ENCODE measurements around the gene GPR153.
"Not testable (repeated sequence)": the region's sequence is repeated elsewhere in the genome, so short reads cannot be mapped to it uniquely, and the experiment has no call there.

The GPR153 gene

DNA sequence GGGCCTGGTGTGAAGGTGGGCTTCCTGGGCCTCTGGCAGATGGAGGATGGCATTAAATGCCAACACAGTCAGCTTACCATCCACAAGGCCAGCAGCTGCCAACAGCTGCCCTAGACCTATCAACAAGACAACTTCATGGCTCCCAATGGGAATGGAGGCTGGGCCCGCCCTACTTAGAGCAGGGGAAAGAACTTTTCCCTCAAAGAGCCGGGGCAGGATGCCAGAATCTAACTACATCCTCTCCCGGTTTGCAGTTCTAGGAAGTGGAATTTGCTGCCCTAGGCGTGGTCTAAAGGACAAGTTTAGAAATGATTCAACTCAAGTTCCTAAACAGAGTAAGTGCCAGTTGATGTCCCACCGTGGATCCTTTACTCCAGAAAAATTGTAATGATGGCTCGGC is 38.3 kb downstream of the GPR153 start:
- no peak for DNase-seq

DNA sequence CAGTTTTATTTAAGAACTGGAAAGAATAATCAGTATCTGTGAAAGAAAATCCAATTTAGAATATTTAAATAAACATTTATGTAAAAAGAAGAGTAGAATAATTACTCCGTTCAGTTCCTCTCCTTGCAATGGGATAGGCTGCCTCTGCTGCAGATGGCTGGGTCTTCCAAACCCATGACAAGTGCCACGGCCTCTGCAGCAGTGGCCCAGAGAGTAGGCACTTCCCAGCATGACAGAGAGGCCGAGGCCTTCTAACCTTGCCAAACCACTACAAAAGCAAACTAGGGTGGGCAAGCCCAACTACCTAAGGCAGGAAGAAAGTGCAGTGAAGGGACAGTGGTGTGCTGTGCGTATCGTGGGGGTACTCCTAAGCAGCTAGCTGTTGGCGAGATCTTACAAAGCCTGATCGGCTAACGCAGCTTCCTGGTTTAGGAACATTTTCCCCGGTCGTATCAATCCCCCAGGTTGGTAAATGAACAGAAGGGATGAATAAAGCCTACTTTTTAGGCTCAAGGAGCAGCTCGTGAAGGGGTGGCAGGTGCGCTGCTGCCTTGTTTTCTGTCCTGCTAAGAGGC is 39.6 kb downstream of the GPR153 start:
- no peak for DNase-seq

DNA sequence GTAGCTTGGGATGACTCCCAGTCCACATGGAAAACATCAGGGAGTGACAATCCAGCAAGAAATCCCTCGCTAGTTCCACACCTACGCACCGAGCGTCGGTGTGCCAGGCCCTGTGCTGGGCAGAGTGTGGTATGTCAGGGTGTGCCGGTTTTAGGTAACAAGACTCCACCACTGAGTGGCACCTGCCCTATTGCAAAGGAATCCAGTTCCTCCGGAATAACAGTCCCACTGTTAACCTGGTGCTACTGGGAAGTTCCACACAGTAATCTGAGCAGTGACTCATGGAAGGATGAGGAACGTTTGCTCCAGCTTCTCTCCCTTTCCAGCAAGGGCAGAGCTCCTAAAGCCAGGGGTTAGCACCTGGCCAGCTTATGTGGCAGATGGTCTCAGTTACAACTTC is 40.7 kb downstream of the GPR153 start:
- DNase-seq, result no peak

DNA sequence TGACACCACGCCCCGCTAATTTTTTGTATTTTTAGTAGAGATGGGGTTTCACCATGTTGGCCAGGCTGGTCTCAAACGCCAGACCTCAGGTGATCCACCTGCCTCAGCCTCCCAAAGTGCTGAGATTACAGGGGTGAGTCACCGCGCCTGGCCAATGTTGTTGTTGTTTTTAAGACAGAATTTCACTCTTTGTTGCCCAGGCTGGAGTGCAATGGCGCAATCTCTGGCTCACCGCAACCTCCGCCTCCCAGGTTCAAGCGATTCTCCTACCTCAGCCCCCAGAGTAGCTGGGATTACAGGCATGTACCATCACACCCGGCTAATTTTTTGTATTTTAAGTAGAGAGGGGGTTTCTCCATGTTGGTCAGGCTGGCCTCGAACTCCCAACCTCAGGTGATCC is 41.3 kb downstream of the GPR153 start:
- DNase-seq, result not testable (repeated sequence)

DNA sequence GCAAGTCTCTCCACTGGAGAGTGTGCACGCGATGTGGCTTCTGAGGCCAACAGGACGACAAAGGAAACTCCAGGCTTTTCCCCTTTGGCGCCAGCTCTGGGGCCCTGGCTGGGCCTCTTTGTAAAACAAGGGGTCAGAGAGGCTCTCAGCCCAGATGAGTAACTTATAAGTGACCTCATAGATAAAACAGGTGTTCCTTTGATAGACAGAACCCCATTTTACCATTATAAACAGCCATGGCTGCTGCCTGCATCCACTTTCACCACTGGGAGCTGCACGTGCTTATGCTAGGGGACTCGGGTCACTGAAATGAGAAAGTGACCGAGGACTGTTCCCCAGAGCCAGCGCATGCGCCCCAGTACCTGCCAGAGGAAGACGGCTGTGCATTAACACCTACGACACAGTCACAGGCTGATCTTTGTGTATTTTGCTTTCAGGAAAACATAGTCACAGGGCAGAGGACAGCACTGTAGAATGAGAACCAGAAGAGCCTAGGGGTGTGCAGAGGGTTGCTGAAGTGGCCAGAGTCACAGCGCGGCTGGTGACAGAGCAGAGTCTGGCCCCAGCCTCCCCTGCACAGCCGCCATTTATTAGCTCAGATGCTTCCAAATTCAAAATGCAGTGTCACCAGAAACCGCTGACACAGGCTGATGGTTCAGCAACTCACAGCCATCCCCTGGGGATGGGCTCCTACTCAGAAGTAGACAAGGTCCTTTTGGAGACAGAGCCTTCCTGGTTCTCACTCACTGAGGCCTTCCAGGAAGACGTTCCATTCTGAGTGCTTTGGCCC is 42.3 kb downstream of the GPR153 start:
- no peak for DNase-seq

DNA sequence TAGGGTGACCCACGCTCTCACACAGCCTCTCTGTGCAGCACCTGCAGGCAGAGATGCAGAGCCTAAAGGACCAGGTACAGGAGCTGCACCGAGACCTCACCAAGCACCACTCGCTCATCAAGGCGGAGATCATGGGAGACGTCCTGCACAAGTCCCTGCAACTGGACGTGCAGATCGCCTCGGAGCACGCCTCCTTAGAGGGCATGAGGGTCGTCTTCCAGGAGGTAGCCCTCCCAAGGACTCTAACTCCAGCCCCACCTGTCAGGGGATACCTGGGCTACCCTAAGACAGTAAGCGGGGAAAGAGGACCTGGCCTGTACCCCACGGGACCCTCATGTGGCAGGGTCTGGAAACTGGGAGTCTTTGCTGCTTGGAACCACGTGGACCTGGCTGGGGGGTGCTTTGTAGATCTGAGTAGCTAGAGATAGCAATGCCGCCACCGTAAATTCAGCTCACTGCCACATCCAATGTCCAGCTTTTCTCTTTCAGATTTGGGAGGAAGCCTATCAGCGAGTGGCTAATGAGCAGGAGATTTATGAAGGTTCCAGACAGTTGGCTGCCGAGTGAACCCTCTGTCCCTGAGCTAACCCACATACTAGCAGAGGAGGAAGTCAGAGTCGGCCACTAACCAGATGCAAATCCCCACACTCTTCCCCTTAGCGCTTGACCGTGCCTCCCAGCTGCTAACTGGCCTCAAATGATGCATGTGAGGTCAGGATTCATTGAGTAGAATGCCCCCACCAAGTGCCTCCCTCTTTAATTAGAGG is 48.5 kb downstream of the GPR153 start:
- peak; percentile 49 to 61 (median 57) for DNase-seq

DNA sequence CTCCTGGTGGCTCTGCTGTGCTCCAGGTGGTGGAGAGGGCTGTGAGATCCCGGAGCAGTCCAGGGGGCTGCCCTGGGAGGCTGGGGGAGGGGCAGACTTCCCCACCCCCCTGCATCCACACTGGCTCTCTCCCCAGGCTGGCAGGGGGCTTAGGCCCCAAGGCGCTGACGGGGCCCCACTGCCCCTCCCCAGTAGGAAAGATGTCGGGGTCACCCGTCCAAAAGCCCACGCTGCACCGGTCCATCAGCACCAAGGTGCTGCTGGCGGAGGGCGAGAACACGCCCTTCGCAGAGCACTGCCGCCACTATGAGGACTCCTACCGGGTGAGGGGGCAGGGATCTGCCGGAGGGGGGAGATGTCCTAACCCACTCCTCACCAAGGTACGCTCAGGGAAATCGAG is 49.2 kb downstream of the GPR153 start:
- DNase-seq, result no peak

DNA sequence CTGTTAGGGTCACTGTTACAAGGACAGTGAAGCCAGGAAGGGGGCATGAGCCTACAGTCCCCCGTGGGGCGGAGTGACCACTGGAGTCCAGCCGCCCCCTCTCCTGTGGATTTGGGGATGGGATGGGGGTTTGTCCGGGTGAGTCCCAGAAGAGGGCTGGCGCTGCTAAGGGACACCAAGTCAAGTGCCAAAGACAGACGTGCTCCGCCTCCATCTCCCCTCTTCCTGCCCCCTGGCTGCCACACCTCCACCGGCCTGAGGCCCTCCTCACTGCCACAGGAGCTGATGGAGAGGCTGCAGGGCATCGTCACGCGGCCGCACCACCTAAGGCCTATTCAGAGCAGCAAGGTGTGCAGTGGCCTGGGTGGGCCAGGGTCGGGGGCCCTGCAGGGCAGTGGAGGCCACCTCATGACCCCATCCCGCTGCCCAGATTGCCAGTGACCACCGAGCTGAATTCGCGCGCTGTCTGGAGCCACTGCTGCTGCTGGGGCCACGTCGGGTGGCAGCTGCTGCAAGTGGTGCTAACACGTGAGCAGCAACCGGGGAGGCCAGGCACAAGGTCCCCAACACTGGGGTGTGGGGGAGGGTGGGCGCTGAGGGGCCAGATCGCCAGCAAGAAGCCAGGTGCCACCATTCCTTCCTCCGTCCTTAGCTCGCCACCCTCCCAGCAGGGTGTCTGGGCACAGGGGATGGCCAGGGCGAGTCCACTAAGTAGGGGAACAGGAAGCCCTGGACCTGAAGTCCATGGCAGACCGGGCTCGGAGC is 50.1 kb downstream of the GPR153 start:
- no peak for DNase-seq

DNA sequence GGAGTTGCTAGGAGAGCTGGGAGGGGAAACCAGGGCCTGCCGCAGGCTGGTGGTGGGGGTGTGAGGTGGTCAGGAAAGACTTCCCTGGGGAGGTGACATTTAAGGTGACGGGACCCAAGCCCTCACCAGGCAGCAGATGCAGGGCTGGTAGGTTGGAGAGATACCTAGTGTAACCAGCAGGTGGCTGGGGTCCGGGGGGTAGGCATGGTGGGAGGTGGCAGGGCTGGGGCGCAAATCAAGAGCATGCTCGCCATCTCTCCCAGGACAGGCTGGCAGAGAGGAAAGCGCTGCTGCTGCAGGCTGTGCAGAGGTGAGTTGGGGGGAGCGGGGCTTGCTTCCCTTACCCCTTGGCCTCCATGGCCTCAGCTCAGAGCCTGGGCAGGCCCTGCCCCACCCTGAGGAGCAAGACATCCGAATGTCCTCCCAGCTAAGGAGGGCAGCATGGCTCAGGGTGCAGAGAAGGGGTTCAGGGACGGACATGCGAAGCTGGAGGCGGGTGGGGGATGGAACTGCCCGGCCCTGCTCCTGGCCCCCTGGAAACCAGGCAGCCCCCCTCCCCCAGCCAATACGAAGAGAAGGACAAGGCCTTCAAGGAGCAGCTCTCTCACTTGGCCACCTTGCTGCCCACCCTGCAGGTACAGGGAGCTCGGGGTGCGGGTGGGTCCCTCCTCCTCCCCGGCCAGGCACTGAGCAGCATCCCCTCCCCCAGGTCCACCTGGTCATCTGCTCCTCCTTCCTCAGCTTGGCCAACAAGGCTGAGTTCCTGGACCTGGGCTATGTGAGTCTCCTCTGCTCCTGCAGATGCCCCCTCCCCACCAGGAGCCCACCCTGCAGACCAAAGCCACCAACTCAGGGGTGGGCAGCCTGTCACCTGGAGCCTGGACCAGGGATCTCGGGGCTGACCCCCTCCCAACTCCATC is 51.0 kb downstream of the GPR153 start:
- DNase-seq, result no peak

DNA sequence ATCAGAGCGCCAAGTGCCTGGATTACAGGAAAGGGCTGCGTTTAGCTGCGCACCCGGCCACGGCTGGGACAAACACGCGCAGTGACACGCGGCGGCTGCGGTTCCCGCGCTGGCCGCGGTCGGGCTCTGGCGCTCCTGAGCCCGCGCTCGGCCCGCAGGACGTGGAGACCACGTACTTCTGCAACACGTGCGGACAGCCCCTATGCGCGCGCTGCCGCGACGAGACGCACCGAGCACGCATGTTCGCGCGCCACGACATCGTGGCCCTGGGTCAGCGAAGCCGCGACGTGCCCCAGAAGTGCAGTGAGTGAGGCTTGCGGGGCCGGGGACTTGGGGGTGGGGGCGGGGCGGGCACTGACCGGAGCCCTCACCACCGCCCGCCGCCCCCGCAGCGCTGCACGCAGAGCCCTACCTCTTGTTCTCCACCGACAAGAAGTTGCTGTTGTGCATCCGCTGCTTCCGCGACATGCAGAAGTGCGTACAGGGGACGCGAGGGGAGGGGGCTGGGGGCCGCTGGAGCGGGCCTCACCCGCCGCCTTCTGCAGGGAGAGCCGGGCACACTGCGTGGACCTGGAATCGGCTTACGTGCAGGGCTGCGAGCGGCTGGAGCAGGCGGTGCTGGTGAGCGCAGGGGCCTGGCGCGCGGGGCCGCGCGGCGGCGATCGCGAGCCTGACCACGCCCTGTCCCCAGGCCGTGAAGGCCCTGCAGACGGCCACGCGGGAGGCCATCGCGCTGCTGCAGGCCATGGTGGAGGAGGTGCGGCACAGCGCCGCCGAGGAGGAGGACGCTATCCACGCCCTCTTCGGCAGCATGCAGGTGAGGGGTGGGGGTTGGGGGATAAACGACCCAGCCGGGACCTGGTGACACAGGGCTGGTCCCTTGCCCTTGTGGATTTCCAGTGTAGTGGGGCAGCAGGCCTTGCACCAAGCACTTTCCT is 51.9 kb downstream of the GPR153 start:
- peak; percentile 73 to 87 (median 77) for DNase-seq

DNA sequence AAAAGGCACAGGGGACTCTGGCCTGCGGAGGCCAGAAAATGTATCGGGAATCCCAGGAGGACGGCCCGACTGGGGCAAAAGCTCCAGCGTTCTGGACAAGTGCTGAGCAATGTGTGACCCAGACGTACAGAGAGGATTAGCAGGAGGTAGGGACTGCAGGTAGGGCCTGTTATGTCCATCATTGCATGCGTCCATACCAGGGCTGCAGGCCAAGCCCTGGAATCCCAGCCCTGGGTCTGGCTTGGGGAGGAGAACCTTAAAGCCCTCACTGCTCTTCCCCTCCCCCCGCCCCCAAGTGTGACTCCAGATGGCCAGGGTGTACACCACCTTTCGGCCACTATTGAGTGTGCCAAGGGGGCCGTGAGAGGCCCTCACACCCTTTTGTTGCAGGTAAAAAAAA is 53.0 kb downstream of the GPR153 start:
- DNase-seq, result no peak

DNA sequence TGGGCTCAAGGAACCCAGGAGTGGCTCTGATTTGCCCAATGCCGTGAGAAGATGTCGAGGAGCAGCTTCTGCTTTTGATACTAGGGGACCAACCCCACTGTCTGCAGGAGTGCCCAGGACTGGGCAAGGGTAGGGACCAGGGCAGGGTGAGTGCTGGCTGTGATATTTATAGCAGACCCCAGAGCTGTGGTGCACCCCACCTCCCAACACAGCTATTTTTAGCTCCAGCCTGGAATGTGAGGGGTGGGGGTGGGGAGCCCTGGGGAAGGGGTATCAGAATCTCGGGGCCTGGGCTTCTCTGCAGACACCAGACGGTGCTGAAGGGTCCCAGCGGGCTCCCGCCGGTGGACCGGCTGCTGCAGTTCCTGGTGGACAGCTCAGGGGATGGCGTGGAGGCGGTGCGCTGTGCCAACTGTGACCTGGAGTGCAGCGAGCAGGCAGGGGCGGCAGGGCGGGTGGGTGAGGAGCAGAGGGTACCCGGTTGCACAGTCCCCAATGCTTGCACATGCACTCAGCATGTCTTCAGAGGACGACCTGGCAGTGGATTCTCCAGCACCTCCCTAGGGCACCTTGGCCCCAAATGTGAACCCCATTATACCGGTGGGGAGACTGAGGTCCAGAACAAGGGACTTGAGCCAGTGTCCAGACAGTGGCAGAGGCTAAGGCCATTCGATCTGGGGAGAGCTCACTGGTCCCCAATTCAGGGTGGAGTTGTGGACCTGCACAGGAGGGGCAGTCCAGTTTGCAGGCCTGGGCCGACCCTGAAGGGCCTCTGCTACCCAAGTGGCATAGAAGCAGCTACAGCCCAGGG is 53.6 kb downstream of the GPR153 start:
- DNase-seq, result no peak

DNA sequence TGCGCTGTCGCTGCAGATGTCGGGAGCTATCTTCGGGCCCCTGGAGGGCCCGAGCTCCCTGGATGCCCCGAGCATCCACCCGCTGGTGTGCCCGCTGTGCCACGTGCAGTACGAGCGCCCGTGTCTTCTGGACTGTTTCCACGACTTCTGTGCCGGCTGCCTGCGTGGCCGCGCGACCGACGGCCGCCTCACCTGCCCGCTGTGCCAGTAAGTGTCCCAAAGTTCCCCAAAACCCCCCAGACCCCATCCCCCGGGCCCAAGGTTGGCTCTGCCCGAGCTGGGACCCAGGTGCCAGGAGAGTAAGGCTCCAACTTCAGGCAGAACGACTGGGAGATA is 54.4 kb downstream of the GPR153 start:
- DNase-seq, result no peak

DNA sequence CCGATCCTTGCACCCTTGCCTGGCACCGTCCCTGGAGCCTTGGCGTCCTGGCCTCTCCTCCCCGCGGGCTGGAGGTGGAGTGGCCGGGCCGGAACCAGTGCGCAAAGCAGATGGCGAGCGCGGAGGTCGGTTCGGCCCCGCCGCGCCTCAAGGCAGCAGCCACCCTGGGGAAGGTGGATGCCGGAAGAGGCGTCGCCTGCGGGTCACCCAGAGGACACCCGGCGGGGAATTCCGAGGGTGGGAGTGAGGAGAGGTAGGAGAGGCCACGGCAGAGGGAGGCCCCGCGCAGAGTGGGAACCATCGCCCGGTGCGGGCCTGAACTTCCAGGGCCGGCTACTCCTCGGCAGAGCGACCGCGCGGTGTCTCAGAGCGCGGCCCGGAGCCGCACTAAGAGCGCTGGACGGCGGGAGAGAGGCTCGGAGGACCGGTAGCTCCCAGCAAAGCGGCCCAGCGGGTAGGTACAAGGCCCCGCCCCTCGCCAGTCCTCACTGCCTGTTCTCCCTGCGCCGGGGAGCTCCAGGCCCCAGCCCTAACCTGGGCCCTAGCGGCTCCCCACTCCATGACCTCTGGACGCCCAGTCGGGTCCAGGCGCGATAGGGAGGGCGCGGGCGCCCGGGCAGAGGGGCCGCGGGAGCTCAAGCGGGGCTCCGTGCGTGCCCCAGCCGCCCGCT is 54.9 kb downstream of the GPR153 start, which contains the start of gene RNF207:
TSS of gene RNF207 (plus strand) at position 271 of the 671 bp plus-strand sequence. CDS start 417 bp downstream, outside the sequence.
- DNase-seq, result peak; percentile 50 to 74 (median 56)

DNA sequence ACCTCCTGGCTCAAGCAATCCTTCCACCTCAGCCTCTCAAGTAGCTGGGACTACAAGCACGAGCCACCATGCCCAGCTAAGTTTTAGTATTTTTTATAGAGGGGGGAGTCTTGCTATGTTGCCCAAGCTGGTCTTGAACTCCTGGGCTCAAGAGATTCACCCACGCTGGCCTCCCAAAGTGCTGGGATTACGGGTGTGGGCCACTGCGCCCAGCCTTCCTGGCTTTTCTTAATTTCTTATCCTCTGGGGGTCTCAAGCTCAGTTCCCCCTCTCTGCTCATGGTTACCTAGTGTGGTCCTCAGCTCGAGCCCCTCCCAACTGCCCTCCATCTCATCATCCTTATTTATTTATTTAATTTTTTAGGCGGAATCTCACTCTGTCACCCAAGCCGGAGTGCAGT is 58.6 kb downstream of the GPR153 start:
- DNase-seq, result no peak

DNA sequence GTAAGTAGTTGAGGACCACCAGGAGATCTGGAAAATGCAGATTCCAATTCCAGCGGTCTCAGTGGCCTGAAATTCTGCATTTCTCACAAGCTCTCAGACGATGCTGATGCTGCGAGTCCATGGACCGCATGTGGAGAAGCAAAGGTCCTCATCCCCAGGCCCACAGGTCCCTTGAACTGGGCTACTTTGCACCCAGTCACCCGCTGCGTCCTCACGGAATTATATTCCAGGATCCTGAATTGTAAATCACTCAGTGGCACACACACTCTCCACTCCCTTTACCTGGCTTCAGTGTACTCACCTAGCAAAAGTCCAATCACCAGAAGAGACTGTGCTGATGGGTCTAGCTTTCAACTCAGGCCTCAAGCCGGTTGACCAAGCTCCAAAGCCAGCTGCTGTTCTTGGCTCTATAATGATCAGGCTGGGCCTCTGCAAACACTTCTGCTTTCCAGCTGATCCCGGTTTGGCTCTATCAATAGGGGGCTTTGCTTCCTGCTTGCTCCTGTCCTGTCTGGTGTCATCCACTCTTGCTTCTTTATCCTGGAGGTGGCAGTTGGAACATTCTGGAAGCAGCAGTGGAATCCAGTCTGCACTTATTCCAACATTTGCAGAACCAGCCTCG is 60.6 kb downstream of the GPR153 start:
- DNase-seq, result no peak

DNA sequence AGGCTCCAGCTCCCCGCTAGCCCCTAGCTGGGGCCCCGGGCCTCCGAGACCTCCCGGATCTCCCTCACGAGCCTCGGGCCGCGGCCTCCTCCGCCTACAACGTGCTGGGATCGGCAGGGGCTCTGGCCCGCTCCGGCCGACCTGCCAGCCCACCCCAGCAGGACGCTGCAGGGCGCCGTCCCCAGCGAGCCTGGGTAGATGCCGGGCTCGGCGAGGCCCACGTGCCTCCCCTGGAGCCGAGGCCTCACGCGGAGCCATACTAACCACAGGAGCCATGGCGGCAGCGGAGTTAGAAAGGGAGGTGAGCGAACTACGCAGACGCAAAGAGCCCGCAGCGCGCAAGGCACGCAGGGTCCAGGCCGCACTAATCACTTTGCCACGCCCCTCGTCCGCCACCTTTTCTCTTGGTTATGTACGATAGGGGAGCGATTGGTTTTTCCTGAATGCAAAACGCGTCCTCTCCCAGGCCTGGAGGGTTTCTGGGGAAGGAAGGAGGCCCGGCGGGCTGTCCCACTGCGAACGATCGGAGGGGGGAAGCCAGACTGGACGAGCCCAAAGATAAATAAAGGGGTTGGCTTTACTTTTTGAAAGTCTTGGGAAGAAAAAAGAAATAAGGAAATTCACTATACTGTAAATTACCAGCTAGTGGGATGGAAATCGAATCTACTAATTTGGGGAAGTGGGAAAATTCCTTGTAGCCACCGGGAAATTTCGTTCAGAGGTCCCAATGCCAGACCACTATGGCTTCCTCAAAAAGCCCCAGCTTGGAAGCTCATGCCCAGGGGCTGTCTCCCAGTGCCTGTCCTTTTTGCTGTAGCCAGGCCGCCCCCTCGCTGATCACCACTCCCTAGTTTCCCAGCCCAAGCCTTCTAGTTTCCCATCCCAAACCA is 61.4 kb downstream of the GPR153 start, which contains the start of gene RPL22:
TSS of gene RPL22 (minus strand) at position 298 of the 890 bp plus-strand sequence. CDS start at position 276, 22 bp downstream.
- DNase-seq, result peak; percentile 97 to 99 (median 98)
